NB4 (cell line): ENCODE measurements around the gene DLL3.
A peak's percentile ranks its signal among the peaks of the same experiment; 100 is the strongest.

Source experiments
- DNase-seq: peaks from one replicate; pipeline ENCODE4 v3.0.0; 2010; ENCODE audit warnings: low read depth
- H3K4me3 ChIP-seq: one replicate; pipeline ENCODE4 v1.5.1; 2011; ENCODE audit warnings: mild to moderate bottlenecking, low read depth, low read length, moderate library complexity
- CTCF ChIP-seq: IDR thresholded peaks from one replicate; pipeline ENCODE4 v1.5.1; 2012; ENCODE audit warnings: low read depth, low read length
- MAX ChIP-seq: IDR thresholded peaks from 2 replicates; pipeline ENCODE4 v1.6.1; 2011; ENCODE audit warnings: low read depth, low read length
- MYC ChIP-seq: IDR thresholded peaks from 2 replicates; pipeline ENCODE4 v1.6.1; 2011; ENCODE audit warnings: low read depth, low read length
- POLR2A ChIP-seq: IDR thresholded peaks from 2 replicates; pipeline ENCODE4 v1.6.1; 2011; ENCODE audit warnings: mild to moderate bottlenecking; ENCODE audit not compliant: insufficient read length; ENCODE audit errors: extremely low read depth

DLL3 gene

GRCh38 chr19:39525205-39525604, 26.5 kb downstream of the DLL3 start:
- DNase-seq: no peak
- H3K4me3 ChIP-seq: no peak overlapping the region
- TF ChIP-seq MYC: no peak
- TF ChIP-seq MAX: no peak
- no peak for TF ChIP-seq POLR2A
- TF ChIP-seq CTCF: no peak

DNA sequence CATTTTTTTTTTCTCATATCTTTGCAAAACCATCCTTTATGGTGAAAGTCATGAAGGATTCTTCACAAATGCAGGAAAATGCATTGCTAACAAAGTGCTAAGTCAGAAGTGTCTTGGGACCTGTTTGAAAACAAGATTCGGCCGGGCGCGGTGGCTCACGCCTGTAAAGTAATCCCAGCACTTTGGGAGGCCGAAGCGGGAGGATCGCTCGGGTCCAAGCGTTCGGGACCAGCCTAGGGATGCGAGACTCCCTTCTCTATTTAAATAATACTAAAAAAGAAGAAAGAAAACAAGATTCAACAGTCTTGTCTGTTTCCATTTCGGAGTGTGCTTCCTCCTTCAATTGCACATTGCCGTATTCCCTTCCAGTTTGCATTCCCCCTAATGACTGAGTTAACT, 33.1 kb downstream of the DLL3 start:
- DNase-seq: no peak
- peak overlapping the region; percentile 84 for H3K4me3 ChIP-seq
- TF ChIP-seq MYC (no peak), POLR2A (no peak), CTCF (no peak), MAX (no peak)

DNA sequence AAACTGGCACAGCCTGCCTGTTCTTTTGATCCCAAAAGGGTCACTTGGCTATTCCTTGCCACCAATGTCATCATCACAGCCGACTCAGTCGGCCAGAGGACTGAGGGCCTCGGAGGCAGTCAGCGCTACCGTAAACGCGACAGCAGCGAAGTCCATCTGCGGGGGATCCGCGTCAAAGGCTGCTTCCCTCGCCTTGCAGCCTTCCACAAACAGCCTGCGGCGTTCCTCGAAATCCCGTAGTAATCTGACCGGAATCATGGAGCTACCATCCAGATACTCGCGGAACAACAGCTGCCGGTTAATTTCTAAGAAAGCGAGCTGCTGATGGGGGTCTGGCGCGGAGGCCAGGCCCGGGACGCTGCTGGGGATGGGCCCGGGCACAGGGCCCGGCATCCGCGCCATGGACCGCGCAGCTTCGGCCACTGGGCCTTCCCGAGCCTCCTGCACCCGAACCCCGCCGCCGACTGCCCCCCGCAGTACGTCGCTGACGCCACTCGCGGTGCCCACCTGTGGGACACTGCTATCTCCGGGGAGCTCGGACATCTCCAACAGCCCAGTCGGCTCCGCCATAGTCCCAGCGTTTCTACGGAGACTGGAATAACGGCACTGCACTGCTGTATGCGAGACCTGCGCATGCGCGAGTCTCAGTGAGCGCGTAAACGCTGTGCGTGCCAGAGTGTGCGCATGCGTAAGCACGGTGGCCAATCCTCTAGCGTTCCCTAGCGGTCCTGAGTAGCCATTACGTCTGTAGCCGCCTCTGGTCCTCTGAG, 33.7 kb downstream of the DLL3 start, which contains the start of gene EID2B:
Gene EID2B (minus strand): TSS at position 620 of the 770 bp plus-strand sequence. CDS start 50 bp downstream, at position 570.
- no peak for TF ChIP-seq MAX
- TF ChIP-seq CTCF: peak; percentile 76
- 0 out of 2 replicates have a peak, but pooled peaks have one; percentile 44 for TF ChIP-seq MYC
- peak; percentile 58 for TF ChIP-seq POLR2A
- peak within 1 kb of the TSS; percentile 84 for H3K4me3 ChIP-seq
- peak; percentile 90 for DNase-seq

- DNase-seq: no peak
- H3K4me3 ChIP-seq: no peak overlapping the region
- TF ChIP-seq POLR2A (no peak), MAX (no peak), MYC (no peak), CTCF (no peak)
Observed at GRCh38 chr19:39533003-39533512, 34.3 kb downstream of the DLL3 start.

- no peak for TF ChIP-seq MYC
- no peak for TF ChIP-seq POLR2A
- no peak for TF ChIP-seq CTCF
- no peak for TF ChIP-seq MAX
- DNase-seq: no peak
- H3K4me3 ChIP-seq: no peak overlapping the region
Observed at GRCh38 chr19:39533791-39534190, 35.0 kb downstream of the DLL3 start.
